RWPE1 (cell line): ENCODE measurements around the gene ANO9.

Experiments used
- CTCF ChIA-PET: fragments of 350-600 bp; sonication (Branson Sonifier 250); formaldehyde crosslinking; extraction: SDS; loops from one replicate; lab custom pipeline; 2021; lab: Yijun Ruan, JAX
- POLR2A ChIA-PET: fragments of 400-600 bp; formaldehyde crosslinking; extraction: SDS; loops from one replicate; lab custom pipeline; 2020; ENCODE audit warnings: antibody characterized with exemption; ENCODE audit not compliant: low non-redundant PET; lab: Yijun Ruan, JAX
- DNase-seq: peaks from one replicate; pipeline ENCODE4 v3.0.0; 2012; ENCODE audit warnings: low spot score
- H3K27ac ChIP-seq: fragments of 450-650 bp; 2 replicates; pipeline ENCODE4 v1.5.1; 2017
- TF ChIP-seq, protein P1 (sequence below): fragments of 450-650 bp; conservative IDR thresholded peaks from 2 replicates; pipeline ENCODE4 v1.5.1; 2017; ENCODE audit warnings: low read depth, mild to moderate bottlenecking

Gene ANO9

DNA sequence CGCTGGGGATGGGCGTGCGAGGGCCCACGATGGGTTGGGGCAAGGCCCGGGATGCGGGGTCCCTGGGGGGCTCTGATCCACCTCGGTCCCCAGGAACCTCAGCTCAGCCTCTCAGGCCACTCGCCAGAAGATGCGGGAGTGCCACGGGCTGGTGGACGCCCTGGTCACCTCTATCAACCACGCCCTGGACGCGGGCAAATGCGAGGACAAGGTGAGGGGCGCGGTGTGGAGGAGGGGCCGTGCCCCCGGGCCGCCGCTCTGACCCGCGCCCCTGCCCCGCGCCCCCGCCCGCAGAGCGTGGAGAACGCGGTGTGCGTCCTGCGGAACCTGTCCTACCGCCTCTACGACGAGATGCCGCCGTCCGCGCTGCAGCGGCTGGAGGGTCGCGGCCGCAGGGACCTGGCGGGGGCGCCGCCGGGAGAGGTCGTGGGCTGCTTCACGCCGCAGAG lies 41.5 kb downstream of the ANO9 start:
- ChIA-PET POLR2A (no interaction called here), CTCF (no interaction called here)
- TF ChIP-seq, protein P1, sequence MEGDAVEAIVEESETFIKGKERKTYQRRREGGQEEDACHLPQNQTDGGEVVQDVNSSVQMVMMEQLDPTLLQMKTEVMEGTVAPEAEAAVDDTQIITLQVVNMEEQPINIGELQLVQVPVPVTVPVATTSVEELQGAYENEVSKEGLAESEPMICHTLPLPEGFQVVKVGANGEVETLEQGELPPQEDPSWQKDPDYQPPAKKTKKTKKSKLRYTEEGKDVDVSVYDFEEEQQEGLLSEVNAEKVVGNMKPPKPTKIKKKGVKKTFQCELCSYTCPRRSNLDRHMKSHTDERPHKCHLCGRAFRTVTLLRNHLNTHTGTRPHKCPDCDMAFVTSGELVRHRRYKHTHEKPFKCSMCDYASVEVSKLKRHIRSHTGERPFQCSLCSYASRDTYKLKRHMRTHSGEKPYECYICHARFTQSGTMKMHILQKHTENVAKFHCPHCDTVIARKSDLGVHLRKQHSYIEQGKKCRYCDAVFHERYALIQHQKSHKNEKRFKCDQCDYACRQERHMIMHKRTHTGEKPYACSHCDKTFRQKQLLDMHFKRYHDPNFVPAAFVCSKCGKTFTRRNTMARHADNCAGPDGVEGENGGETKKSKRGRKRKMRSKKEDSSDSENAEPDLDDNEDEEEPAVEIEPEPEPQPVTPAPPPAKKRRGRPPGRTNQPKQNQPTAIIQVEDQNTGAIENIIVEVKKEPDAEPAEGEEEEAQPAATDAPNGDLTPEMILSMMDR, result no peak
- no peak overlapping the region for H3K27ac ChIP-seq
- DNase-seq, result no peak

DNA sequence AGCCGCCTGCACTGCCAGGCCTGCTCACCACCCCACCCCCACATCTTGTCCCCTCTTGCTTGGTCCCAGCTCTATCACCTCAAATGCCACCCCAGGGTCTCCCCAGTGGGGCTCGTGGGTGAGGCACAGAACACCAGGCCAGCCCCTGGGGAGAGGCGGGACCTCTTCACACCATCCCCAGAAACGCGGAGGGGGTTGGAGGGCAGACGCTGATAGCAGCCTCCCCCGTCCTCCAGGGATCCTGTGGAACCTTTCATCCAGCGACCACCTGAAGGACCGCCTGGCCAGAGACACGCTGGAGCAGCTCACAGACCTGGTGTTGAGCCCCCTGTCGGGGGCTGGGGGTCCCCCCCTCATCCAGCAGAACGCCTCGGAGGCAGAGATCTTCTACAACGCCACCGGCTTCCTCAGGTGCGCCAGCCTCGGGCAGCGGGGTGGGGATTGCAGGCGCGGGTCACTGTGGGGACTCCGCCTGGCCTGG lies 42.0 kb downstream of the ANO9 start:
- CTCF ChIA-PET, result no interaction called here
- POLR2A ChIA-PET, result no interaction called here
- H3K27ac ChIP-seq, result no peak overlapping the region
- DNase-seq, result no peak
- TF ChIP-seq, protein P1, result no peak

DNA sequence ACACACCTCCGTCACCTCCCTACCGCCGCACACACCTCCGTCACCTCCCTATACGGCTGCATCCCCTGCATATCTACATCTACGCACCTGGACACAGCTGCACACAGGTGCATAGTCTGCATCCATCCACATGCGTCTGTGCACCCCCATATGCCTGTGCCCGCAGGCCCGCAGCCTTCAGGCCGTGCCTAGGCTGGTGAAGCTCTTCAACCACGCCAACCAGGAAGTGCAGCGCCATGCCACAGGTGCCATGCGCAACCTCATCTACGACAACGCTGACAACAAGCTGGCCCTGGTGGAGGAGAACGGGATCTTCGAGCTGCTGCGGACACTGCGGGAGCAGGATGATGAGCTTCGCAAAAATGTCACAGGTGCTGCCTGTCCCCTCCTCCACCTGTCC lies 43.0 kb downstream of the ANO9 start:
- TF ChIP-seq, protein P1, result no peak
- CTCF ChIA-PET, result interaction anchor here (0.6 to 1.1 kb wide), 2 partner anchors 50 to 136 kb away, joined by 3 to 6 read pairs; no protein-coding TSS in a partner anchor
- H3K27ac ChIP-seq, result no peak overlapping the region
- no peak for DNase-seq
- POLR2A ChIA-PET, result interaction anchor here (0.5 kb wide), 1 partner anchor 36 kb away, joined by 6 read pairs; no protein-coding TSS in a partner anchor

DNA sequence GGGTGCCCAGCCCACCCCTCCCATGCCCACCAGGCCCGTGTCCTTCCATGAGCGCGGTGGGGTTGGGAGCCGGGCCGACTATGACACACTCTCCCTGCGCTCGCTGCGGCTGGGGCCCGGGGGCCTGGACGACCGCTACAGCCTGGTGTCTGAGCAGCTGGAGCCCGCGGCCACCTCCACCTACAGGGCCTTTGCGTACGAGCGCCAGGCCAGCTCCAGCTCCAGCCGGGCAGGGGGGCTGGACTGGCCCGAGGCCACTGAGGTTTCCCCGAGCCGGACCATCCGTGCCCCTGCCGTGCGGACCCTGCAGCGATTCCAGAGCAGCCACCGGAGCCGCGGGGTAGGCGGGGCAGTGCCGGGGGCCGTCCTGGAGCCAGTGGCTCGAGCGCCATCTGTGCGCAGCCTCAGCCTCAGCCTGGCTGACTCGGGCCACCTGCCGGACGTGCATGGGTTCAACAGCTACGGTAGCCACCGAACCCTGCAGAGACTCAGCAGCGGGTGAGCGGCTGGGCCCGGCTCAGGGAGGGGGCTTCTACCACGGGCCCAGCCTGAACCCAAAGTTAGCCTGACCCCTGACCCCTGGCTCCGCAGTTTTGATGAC lies 44.8 kb downstream of the ANO9 start:
- POLR2A ChIA-PET, result no interaction called here
- peak overlapping the region; percentile 98 for H3K27ac ChIP-seq
- CTCF ChIA-PET, result interaction anchor here (0.8 to 1.3 kb wide), 3 partner anchors 10 to 54 kb away, joined by 3 to 4 read pairs (median 4); no protein-coding TSS in a partner anchor
- DNase-seq, result no peak
- TF ChIP-seq, protein P1, result no peak

DNA sequence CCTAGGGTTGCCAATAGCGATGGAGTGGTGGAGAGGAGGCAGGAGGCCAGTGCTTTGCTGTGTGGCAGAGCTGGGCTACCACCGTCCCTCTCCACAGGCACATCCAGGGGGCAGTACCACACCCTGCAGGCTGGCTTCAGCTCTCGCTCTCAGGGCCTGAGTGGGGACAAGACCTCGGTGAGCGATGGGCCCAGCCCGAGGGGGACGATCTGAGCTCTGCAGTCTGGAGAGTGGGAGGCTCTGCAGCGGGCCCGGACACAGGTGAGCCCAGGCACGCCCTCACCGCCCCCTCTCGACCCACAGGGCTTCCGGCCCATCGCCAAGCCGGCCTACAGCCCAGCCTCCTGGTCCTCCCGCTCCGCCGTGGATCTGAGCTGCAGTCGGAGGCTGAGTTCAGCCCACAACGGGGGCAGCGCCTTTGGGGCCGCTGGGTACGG lies 45.3 kb downstream of the ANO9 start:
- peak; percentile 28 for DNase-seq
- peak overlapping the region; percentile 98 for H3K27ac ChIP-seq
- CTCF ChIA-PET, result interaction anchor here (0.7 to 1.3 kb wide), 4 partner anchors 10 to 105 kb away, joined by 3 to 4 read pairs (median 4); no protein-coding TSS in a partner anchor

DNA sequence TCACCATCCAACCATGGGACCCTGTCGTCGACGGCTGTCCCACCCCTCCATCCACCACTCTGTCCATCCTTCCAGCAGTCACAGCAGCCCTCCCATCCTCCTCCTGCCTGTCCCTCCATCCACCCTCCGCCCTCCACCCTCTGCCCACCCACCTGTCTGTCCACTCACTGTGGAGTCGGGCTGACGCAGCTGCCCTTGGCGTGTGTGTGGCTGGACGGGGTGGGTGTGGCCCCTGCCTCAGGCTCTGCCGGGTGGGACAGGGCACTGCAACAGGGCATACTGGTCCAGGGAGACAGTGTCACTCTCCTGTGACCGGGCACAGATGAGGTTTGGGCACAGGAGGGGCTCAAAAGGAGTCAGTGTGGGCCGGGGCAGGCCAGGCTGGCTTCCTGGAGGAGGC lies 45.9 kb downstream of the ANO9 start:
- ChIA-PET CTCF (interaction anchor here (0.7 to 1.3 kb wide), 3 partner anchors 11 to 104 kb away, joined by 4 read pairs; no protein-coding TSS in a partner anchor), POLR2A (no interaction called here)
- DNase-seq, result no peak
- H3K27ac ChIP-seq, result peak overlapping the region; percentile 98
- TF ChIP-seq, protein P1, result no peak

More for the DNA sequence above, 45.3 kb downstream of the ANO9 start:
- TF ChIP-seq, protein P1, result 0 out of 2 replicates have a peak, but pooled peaks have one; percentile 6
- POLR2A ChIA-PET, result no interaction called here
